ENCODE measurements around the gene DYNC1LI1.
A peak's percentile ranks its signal among the peaks of the same experiment; 100 is the strongest.

Gene DYNC1LI1

DNA sequence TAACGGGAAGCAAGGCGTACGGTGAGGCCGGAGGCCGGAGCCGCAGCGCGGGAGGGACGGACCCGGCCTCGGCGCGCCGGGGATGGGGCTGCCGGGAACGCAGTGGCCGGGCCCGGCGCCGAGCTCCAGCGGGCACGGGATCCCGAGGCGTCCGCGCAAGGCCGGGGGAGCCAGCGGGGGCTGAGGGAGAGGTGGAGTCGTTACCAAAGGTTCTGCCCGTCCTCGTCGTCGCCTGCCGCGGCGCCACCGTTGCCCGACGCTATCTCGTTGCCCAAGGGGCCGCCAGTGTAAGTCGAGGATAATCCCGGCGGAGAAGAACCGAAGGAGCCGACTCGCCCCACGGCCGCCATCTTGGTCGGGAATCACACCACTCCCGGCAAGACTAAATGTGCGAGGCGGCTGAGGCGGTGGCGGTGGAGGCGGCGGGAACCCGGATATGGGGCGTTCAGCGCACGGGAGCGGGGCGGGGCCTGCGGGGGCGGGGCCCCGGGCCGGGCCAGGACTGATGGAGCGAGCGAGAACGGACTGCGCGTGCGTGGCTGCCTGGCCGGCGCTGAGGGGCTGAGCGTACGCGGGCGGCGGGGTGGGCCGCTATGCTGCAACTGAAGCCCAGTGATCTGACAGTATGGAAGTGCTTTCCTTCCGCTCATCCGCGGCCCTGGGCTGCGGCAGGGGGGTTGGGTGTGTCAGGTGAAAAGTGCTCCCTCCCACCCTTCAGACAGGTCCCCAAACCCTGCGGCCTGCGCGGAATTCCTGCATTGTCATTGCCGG lies at the start of gene DYNC1LI1:
Gene DYNC1LI1, minus strand, starts transcription at position 438 of the 771 bp plus-strand sequence. Its CDS starts 88 bp downstream, at position 350.
- peak; percentile 87 to 94 (median 88) for DNase-seq (ENCODE audit: low read depth in 2 of 3, low spot score in 1 of 3)

DNA sequence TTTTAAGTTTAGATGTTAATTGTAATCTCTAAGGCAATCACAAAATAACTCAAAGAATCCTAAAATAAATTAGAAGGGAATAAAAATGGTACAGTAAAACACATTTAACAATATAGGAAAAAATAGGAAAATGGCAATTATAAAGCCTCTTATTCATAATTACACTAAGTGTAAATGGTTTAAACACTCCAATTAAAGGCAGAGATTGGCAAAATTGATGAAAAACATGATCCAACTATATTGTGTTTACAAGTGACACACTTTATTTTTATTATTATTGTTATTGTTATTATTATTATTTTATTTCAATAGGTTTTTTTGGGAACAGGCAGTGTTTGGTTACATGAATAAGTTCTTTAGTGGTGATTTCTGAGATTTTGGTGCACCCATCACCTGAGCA lies 48.7 kb upstream of the DYNC1LI1 start:
- no peak for DNase-seq (ENCODE audit: low read depth in 2 of 3, low spot score in 1 of 3)

DNA sequence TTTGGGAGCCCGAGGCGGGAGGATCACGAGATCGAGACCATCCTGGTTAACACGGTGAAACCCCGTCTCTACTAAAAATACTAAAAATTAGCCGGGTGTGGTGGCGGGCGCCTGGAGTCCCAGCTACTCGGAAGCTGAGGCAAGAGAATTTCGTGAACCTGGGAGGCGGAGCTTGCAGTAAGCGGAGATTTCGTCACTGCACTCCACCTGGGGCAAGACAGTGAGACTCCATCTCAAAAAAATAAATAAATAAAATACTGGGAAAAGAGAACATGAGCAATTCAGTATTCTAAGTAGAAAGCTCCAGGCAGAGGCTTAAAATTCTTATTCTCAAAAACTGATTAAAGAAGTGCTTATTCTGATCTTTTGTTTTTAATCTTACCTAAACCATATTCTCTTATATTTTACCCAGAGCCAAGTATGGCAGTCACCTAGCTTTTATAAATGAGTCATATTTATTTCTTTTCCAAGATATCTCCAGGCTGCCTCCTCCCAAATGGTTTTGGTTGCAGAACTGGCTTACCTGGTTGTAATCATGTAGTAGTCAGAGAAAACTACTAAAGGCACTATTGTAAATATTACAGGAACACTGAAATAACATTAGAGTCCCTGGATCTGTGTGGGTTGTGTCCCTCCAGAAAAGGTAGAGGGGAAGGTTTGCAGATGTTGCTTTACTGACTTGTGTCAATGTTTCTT lies 45.8 kb upstream of the DYNC1LI1 start:
- DNase-seq (ENCODE audit: low read depth in 2 of 3, low spot score in 1 of 3) = no peak

DNA sequence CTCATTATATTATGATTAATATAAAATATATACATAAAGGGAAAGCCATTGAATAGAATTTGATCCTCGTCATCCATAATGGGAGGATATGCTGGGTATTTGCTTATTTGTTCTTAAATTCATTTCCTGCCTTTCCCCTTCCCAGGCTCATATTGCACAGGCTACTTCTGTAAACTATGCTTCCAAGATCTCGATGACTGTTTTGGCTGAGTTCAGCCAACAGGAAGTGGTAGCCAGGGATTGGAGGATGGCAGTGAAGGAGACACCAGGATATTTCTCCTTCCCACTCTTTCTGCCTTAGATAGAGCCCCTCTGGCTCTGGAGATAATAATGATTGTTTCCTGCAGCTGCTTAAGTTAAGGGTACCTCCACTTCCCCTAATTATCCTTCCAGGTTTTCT lies 44.3 kb upstream of the DYNC1LI1 start:
- DNase-seq (ENCODE audit: low read depth in 2 of 3, low spot score in 1 of 3) = no peak

DNA sequence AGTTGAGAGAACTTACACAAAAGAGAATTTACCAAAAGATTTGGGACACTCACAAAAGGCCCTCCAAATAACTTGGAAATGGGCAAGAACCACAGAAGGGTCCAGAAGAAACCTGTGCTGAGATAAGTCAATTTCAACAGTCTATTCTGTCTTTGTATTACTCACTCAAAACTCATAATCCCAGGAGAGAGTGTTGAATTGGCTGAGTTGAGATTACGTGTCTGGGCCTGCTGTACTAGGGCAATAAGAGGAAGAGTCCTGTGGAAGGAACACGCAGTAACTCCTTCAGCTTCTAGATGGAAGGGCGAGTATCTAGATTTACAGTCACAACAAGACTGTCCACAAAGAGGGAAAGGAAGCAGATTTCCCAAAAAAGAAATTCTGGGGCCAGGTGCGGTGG lies 42.5 kb upstream of the DYNC1LI1 start:
- DNase-seq (ENCODE audit: low read depth in 2 of 3, low spot score in 1 of 3) = no peak

DNA sequence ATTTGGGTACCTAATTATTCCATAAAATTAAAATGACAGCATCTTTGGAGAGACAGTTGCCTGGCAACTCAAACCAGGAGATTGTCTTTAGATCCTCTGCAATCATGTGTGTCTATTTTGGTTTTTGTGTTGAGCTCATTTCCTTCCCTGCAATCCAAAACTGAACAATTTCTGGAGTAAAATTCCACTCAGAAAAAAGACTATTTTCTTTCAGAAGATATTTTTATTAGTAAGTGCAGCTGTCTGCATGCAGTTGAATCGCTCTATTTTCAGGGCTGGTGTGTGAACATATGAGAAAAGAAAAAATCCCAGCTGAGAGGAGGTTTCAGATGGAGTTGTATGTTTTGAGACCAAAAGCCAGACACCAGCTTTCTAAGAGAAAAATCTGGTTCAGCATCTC lies 41.9 kb upstream of the DYNC1LI1 start:
- no peak for DNase-seq (ENCODE audit: low read depth in 2 of 3, low spot score in 1 of 3)

DNA sequence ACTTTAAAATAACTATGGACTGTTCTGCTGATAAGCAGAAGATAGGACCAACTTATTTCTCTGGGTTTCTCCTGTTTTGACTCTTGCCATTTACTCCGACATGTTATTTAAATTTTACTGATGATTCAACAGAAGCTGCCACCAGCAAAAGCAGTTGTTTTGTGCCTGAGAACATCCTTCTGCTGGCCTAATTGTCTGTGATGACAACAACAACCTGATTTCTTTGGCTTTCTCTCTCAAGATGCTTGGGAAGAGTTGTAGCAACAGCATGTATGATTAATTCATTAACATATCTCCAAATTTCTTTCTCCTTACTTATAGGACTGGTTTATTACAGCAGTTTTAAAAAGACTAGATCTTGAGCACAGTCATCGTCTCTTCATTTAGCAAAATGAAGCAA lies 36.9 kb upstream of the DYNC1LI1 start:
- DNase-seq (ENCODE audit: low read depth in 2 of 3, low spot score in 1 of 3) = no peak

DNA sequence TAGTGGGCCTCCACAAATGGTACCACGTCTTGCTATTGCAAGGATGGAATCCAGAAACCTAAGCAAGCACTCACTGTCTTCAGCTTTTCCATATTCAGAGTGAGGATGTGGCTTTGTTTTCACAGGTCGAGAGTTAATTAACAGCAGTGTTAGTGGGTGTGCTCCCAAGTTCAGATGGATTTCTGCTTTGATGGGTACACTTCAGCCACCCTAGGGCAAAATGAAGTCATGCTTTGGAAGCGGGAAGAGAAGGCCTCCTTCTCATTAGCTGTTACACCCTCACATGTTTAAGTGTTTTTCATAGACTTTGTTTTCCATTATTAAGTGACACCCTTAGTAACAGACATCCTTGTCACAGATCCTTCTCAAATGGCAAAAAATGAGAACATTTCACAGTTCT lies 36.3 kb upstream of the DYNC1LI1 start:
- DNase-seq (ENCODE audit: low read depth in 2 of 3, low spot score in 1 of 3) = no peak

DNA sequence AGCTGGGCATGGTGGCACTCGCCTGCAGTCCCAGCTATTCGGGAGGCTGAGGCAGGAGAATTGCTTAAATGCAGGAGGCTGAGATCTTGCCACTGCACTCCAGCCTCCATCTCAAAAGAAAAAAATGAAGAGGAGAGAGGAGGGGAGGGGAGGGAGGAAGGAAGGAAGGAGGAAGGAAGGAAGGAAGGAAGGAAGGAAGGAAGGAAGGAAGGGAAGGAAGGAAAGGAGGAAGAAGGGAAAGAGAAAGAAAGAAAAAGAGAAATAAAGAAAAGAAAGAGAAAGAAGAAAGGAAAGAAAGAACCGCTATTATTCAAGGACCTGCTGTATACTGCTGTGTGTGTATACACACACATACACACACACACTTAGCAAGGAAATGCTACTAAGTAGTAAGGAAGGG lies 35.6 kb upstream of the DYNC1LI1 start:
- DNase-seq (ENCODE audit: low read depth in 2 of 3, low spot score in 1 of 3) = no peak

DNA sequence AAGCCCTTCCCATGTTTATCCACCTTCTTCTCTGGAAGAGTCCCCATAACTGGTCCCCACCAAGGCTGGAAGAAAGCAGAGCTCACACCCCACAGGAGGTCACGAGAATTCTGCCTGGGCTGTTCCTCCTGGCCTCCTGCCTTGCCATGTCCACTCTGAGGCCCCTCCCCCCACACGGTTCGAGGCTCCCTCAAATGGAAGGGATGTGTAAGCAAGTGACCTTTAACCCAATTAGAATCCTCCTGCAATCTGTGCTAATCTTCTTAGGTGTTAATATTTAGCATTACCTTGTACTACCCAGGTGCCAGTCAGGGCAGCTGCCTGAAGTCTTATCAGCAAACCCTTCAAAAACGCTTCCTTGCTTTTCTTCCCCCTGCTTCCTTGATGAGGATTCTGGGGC lies 32.4 kb upstream of the DYNC1LI1 start:
- DNase-seq (ENCODE audit: low read depth in 2 of 3, low spot score in 1 of 3) = no peak

DNA sequence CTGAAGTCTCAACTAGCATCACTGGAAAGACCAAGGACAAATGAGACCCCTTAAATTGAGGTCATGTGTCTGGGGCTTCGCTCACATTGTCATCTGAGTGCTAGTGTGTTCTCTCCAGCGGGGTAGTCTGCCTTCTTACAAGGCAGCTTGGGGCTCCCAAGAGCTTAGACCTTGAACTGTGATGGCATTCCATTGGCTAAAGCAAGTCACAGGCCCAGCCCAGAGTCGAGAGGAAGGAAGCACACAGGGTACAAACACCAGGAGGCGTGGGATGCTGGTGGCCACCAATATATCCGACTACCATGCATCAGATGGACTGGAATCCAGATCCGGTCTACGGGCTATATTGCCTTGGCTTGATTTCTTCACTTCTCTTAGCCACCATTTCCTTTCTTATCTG lies 31.5 kb upstream of the DYNC1LI1 start:
- DNase-seq (ENCODE audit: low read depth in 2 of 3, low spot score in 1 of 3) = no peak

DNA sequence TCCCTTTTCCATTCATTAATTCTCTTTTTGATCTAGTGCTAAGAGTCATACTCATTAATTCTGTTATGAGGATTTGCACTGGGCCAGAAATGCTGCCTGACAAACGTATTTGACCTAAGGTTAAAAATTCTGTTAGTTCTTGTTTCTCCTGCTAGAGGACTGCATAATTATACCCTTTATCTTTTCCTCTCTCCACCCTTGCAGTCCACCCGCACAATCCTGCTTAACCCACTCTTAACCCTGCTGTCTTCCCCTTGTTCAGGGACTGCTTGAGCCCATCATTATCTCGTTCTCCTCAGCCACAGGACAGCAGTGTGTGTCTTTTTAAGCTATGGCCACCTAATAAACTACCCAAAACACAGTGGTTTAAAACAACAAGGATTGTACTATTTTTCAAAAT lies 31.1 kb upstream of the DYNC1LI1 start:
- DNase-seq (ENCODE audit: low read depth in 2 of 3, low spot score in 1 of 3) = no peak

DNA sequence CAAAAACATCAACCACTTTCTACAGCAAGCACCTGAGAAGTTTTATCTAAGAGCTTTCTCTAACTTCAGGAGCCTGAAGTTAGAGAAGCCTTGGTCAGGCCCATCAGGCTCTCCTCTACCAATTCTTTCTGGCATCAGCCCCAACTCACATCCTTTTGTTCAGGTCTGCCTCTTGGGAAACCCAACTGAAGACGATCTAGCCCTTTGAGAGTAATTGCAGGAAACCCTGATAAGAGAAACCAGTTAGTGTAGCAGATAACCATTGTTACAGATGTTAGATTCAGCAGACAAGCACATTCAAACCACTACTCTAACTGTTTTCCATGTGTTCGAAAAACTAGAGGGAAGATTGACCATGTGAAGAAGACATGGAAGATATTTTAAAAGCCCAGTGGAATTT lies 27.0 kb upstream of the DYNC1LI1 start:
- DNase-seq (ENCODE audit: low read depth in 2 of 3, low spot score in 1 of 3) = no peak

DNA sequence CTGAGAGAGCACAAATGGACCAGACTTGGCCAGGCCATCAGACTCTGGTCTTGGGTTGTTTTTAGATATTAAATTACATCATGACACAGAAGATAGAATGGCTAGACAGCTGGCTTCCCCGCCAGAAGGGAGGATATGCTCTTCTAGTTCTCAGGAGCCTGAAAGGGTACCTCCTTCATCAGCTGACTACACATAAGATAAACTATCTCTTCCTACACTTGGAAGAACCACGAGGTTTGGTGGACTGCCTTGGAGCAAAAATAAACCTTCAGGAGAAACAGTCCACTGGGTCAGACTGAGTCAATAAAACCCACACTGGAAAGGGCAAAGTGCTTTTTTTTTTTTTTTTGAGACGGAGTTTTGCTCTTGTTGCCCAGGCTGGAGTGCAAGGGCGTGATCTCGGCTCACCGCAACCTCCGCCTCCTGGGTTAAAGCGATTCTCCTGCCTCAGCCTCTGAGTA lies 26.3 kb upstream of the DYNC1LI1 start:
- DNase-seq (ENCODE audit: low read depth in 2 of 3, low spot score in 1 of 3) = no peak

DNA sequence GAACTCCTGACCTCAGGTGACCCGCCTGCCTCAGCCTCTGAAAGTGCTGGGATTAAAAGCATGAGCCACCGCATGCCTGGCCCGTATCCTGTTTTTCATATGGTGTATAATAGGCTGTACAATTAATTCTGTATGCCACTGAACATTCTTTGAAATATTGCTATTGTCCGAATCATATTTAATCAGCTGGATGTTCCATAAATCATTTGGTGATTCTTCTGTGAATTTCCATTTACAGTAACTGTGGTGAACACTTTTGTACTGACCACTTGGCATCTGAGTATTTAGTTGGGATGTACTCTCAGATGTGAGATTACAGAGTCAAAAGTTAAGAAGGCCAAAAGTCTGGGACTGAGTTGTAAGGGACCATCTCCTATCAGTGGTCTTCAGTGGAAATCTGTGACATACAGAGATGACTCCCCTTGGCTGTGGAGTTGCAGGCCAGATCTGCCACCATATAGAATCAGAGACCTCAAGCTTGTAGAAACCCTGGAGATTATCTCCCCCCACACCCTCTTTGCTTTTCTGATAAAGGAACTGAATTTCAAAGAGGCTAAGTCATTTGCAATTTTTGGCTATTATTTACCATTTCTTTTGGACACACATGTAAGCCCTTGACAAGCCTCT lies 25.7 kb upstream of the DYNC1LI1 start:
- DNase-seq (ENCODE audit: low read depth in 2 of 3, low spot score in 1 of 3) = no peak

DNA sequence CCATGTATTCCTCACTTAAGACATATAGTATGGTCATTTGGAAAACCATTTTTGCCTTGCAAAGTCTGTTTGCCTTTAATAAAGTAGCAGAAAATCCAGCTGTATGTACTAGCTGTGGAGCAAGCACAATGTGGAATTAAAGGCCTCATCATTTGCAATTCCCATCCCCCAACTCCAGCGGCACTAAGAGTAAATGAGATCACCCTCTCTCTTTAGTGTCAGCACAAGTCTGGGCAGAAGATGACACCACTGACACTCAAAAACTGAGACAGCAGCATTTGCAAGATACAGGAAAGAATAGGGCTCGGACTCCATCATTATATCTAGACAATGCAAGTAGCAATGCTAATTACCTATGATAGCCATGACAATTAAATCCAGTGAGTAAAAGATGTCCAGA lies 24.7 kb upstream of the DYNC1LI1 start:
- DNase-seq (ENCODE audit: low read depth in 2 of 3, low spot score in 1 of 3) = no peak

DNA sequence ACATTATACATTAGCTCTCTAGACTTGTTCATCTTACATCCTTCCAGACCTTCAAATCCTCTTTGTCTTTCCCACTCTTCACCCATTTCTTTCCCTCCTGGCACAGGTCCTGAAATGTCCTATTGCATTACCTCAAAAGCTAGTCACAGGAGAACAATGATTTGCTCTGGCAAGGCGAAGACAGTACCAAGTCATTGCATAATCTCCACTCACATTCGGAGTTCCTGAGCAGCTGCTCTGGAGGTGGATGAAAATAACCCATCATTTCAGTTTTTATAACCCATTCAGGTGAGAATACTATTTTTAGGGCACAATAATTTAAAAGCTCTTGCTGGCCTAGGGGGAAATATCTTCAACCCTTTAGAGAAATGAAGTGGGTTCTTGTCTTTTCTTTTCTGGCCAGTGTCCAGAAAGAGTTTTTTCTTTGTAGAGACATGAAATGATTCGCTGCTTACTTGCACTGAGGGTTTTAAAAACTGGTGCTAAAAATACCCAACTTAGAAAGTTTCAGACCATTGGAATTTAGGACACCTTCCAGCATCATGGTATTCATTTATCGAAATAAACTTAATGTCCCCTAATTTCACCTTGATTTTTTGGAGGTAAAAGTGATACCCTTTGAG lies 23.4 kb upstream of the DYNC1LI1 start:
- no peak for DNase-seq (ENCODE audit: low read depth in 2 of 3, low spot score in 1 of 3)

DNA sequence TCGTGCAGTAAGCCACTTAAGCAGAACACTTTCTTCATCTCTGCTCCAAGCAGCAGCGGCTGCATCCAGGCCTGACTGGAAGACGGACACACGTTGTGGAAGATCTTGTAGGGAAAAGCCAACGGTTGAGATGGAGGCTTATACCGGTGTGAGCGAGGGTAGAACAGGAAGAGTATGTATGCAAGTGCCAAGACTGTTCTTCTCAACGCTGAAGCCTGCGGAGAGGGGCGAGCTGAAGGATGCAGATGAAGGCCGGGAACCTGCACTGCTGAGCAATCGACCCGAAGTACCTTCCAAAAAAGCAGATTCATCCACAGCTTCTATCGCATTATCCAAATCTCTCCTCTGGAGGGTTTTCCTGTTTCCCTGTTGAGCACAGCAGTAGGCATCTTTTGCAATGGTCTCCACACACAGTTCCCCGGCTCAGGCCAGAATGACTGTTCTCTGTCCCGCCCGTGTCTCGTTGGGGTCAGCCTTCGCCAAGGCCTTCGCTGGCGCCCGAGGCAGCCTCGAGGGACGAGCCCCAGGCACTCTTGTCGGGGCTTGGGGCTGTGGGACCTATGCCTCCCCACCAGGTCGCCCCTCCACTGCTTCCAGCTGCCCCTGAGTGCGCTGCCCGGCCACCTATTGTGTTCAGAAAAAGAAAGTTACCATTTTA lies 22.2 kb upstream of the DYNC1LI1 start:
- DNase-seq (ENCODE audit: low read depth in 2 of 3, low spot score in 1 of 3) = no peak

DNA sequence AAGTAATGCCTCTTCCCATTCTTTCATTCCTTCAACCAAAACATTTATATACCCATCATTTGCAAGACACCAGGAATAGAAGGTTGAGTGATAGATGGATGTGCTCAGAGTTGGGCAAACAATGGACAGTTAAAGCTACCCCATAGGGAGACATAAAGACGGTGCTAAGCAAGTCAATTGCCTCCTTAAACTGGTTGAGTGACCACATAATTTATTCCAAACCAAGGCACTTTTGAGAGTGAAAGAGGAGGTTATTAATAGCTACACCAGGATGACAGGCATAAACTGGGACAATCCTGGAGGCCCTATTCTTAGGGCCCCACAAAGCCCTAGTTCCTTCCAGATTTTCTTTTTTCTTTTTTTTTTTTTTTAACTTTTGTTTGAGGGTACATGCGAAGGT lies 21.4 kb upstream of the DYNC1LI1 start:
- no peak for DNase-seq (ENCODE audit: low read depth in 2 of 3, low spot score in 1 of 3)

DNA sequence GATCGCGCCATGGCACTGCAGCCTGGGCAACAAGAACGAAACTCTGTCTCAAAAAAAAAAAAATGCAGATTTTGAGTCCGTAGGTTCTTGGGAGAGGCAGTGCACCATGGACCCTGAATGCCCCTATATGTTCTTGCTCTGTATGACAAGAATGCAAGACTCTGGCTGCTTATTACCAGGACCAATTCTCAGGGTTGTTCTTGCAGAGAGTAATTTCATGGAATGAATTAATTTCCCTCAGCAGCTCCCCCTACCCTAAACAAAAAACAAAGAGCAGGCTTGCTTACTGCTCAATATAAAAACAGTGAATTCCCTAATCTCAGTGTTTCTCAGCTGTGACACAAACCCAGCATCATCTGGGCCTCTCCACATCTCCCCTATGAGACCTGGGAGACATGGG lies 20.5 kb upstream of the DYNC1LI1 start:
- DNase-seq (ENCODE audit: low read depth in 2 of 3, low spot score in 1 of 3) = no peak

DNA sequence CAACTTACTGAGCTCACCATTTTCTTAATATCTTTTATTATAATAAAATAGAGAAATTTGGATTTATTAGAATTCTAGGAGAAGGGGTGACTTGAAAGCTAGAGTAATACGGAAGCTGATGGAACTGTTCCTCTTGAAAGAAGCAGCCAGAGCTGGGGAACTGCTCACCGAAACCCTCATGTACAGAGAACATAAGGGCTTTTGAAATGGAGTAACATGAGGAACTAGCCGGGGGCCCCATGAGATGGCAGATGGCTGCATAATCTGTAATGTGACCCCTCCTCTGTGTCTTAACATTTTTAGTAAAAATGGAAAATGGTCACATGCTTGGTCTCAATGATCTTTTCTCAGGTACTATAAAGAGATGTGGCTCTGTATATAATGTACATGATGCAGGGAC lies 15.7 kb upstream of the DYNC1LI1 start:
- DNase-seq (ENCODE audit: low read depth in 2 of 3, low spot score in 1 of 3) = no peak
